Gastroesophageal sphincter (tissue), 3 donors: ENCODE results near the gene C17orf114.

ENCODE experiments used
- CTCF ChIP-seq, 4 experiments: fragments of 200-600 bp in 2 of 4; fragments of 450-650 bp in 2 of 4; sonication (generic) in 1 of 4; IDR thresholded peaks; one replicate each; pipeline ENCODE4 v1.5.1; 2017 to 2019; ENCODE audit warnings: antibody characterized with exemption in 4 of 4, mild to moderate bottlenecking in 2 of 4, moderate library complexity in 2 of 4
- POLR2A ChIP-seq, 2 donors: fragments of 450-650 bp; IDR thresholded peaks; one replicate each; pipeline ENCODE4 v1.6.1; 2017; ENCODE audit warnings: antibody characterized with exemption in 2 of 2, mild to moderate bottlenecking in 2 of 2, moderate library complexity in 1 of 2

- TF ChIP-seq POLR2A (IDR thresholded peaks at IDR 0.05) (peak; percentile 42 to 46), CTCF (IDR thresholded peaks at IDR 0.05) (peak in 2 of 4 experiments; percentile 3 to 17)
Observed at GRCh38 chr17:4806777-4807604, 4.9 kb upstream of the C17orf114 start, which contains the start of gene PLD2.
